Measurements from ENCODE around the gene TRIB2. TPM values are rescaled to one million over a fixed set of nuclear protein-coding genes. Genes with fewer than 3 reads are reported as not detected.
A peak's percentile ranks its signal among the peaks of the same experiment; 100 is the strongest.

The TRIB2 gene
- total RNA-seq, 2 donors from 2014 or later, result 29.4 to 34.5 TPM

GRCh38 chr2:12717191-12718014 lies 667 bp downstream of the TRIB2 start:
- DNase-seq (ENCODE audit: low spot score), result peak; percentile 90
- intact Hi-C loops (cut with DNase I), result loop anchor here (5.0 to 10.0 kb wide), 4 partner anchors 183 to 853 kb away; no protein-coding TSS in a partner anchor

- intact Hi-C loops (cut with DNase I), result loop anchor here (5.0 to 10.0 kb wide), 4 partner anchors 183 to 853 kb away; no protein-coding TSS in a partner anchor
- no peak for DNase-seq (ENCODE audit: low spot score)
These were observed 1.4 kb downstream of the TRIB2 start for GRCh38 chr2:12718015-12718671.

GRCh38 chr2:12718711-12719399 lies 2.1 kb downstream of the TRIB2 start:
- intact Hi-C loops (cut with DNase I), result loop anchor here (5.0 to 10.0 kb wide), 4 partner anchors 184 to 854 kb away; no protein-coding TSS in a partner anchor
- no peak for DNase-seq (ENCODE audit: low spot score)

GRCh38 chr2:12719400-12720277 lies 2.9 kb downstream of the TRIB2 start:
- no peak for DNase-seq (ENCODE audit: low spot score)
- intact Hi-C loops (cut with DNase I), result loop anchor here (5.0 to 10.0 kb wide), 5 partner anchors 185 to 855 kb away; no protein-coding TSS in a partner anchor

DNA sequence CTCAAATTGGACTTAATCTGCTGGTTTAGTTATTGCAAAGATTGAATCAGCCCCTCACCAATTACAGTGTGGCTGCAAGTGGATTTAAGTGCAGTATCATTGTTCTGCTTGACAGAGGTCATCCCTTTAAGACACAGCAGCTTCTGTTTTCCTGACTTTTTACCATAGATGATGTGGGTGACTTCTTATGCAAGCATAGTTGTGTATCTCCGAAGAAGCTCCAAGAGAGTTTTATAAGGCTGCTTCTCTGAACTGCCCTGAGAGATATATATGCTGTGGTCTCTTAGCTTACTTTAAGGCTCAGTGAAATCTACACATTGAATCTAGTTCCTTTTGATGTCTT lies 3.5 kb downstream of the TRIB2 start:
- intact Hi-C loops (cut with DNase I), result loop anchor here (10.0 kb wide), 1 partner anchor 205 kb away; no protein-coding TSS in a partner anchor
- DNase-seq (ENCODE audit: low spot score), result no peak

- intact Hi-C loops (cut with DNase I), result loop anchor here (10.0 kb wide), 1 partner anchor 204 kb away; no protein-coding TSS in a partner anchor
- no peak for DNase-seq (ENCODE audit: low spot score)
These were observed 4.1 kb downstream of the TRIB2 start for GRCh38 chr2:12720754-12721378.

DNA sequence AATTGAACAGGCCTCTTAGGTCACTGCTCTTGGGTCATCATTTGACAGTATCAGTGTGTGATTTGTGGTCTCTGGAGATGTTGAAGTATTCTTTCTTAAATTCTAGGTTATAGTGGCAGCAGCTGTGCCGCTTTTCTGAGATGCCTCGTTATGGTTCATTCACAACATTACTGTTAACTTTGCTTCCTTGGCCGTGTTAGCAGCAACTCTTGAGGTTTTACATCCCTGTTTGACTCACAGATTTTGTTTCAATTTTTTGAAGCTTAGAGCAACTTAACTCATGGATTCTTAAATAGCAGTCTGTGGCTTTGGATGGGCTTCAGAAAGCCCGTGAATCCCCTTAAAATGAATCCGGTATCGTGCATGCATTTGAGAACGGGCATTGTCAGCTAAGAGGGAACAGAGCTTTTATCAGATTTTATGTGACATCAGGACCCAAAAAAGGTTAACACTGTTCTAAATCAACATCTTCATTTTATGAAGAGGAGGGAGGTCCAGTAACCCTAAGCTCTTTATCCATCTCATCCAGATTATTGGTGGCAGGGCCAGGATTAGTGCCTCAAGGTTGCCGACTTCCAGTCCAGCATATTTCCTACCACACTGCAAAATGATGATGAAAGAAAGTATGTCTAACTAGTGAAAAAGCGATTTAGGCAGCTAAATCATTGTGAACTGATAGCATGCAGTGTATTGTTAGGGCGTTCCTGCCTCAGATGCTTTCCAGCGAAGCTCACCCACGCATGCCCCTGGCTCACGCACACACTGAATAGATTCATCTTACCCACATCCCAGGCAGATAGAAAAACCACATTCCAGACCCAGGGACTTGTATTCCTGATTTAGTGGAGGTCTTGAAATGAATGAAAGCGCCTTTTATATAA lies 5.1 kb downstream of the TRIB2 start:
- no peak for DNase-seq (ENCODE audit: low spot score)
- intact Hi-C loops (cut with DNase I), result loop anchor here (10.0 kb wide), 1 partner anchor 203 kb away; no protein-coding TSS in a partner anchor

GRCh38 chr2:12722447-12723316 lies 5.9 kb downstream of the TRIB2 start:
- no peak for DNase-seq (ENCODE audit: low spot score)
- intact Hi-C loops (cut with DNase I), result loop anchor here (10.0 kb wide), 1 partner anchor 202 kb away; no protein-coding TSS in a partner anchor

DNA sequence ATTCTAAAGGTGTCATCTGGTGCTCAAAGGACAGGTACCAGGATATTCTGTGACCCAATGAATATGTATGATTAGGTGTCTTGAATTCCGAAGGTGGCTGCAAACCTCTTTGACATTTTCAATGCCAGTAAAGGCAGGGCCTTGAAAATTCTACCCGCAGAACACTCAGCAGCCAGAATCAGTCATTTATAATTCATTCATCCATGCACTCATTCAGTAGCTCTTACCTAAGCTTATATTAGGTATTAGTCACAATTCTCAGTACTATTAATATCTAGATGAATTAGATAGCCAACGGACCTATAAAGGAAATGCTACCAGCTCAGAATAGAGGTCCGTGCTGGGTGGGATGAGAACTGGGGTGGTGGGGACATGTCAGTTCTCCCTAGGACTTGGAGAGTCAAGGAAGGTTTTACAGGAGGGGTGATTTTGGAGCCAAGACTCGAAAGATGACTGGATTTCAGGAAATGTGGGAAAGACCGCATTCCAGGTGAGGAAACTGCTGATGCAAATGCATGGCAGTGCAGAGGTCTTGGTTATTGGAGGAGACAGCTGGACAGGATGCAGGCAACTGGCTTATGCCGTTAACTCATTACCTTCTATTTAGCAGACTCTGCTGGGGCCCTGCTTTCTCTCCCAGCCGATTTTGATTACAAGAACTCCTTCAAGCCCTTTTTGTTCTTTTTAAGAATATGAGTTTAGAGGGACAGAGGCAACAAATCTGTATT lies 7.2 kb downstream of the TRIB2 start:
- intact Hi-C loops (cut with DNase I), result loop anchor here (10.0 kb wide), 1 partner anchor 201 kb away; no protein-coding TSS in a partner anchor
- DNase-seq (ENCODE audit: low spot score), result no peak

DNA sequence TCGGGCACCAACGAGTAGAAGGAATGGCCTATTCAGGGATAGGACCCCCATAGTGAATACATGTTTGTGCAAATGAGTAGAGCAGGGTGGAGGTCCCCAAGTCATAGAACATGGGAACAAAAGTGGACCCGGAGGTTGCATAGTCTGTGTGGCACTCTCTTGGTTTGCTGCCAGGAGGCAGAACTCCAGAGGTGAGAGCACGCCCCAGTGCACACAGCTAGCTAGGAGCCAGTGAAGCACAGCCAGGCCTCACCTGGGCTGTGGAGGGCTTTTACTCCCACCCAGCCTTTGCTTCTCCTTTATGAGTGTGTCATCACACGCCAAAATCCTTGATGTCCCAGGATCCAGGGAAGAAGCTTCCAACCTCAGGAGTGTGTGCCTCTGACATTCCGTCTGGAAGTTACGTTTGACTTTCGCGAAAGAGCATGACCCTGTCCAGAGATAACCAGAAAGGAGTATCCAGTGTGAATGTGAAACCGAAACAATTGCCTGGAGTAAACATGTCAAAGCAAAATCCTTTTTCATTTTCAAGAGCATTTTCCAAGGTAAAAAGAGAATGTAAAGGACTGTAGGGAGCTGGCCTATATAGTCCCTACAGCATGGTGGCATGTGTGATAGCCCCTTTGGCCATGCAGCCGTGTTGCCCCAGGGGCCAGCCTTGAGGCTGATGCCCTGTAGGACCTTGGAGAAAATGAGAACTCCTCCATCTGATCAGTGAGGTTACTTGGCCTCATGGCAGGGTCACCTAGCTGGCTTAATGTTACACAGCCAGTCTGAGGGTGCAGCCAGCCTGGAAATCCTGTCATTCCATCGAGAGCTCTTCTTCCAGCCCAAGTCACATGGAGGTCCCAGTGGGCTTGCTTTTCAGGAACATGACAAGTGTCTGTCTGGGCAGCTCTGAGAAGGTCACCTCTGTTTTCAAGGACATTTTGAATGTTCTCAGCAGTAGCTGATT lies 8.8 kb downstream of the TRIB2 start:
- intact Hi-C loops (cut with DNase I), result loop anchor here (10.0 kb wide), 1 partner anchor 199 kb away; no protein-coding TSS in a partner anchor
- peak; percentile 42 for DNase-seq (ENCODE audit: low spot score)

- peak; percentile 31 for DNase-seq (ENCODE audit: low spot score)
- intact Hi-C loops (cut with DNase I), result loop anchor here (10.0 kb wide), 1 partner anchor 199 kb away; no protein-coding TSS in a partner anchor
These were observed 9.5 kb downstream of the TRIB2 start for GRCh38 chr2:12726271-12726670.

GRCh38 chr2:12727065-12727464 lies 10.3 kb downstream of the TRIB2 start:
- intact Hi-C loops (cut with DNase I), result loop anchor here (10.0 kb wide), 1 partner anchor 198 kb away; no protein-coding TSS in a partner anchor
- DNase-seq (ENCODE audit: low spot score), result peak; percentile 15

DNA sequence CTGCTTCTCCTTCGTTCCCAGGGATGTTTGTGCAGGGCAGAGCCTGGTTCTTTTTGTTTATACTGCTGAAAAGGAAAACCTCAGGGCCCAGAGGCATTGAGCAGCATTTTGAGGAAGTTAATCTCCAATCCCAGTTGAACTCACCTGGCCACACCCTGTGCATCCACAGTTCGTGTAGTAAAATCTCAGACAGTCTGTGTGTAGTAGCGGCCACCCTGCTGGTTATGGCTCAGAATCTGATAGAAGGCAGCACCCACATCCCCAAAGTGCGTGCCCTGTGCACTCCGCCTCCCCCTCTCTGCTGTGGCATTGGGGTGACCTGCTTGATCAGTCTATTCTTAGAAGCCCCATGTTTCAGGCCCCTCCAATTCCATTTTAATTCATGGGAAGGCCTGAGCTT lies 10.9 kb downstream of the TRIB2 start:
- intact Hi-C loops (cut with DNase I), result loop anchor here (10.0 kb wide), 1 partner anchor 197 kb away; no protein-coding TSS in a partner anchor
- DNase-seq (ENCODE audit: low spot score), result peak; percentile 34

- DNase-seq (ENCODE audit: low spot score), result peak; percentile 50
- intact Hi-C loops (cut with DNase I), result loop anchor here (10.0 kb wide), 1 partner anchor 197 kb away; no protein-coding TSS in a partner anchor
These were observed 11.6 kb downstream of the TRIB2 start for GRCh38 chr2:12728221-12728777.
